ENCODE measurements around the gene SLC25A25. TPM values are rescaled to one million over a fixed set of nuclear protein-coding genes. Genes with fewer than 3 reads are reported as not detected.
A peak's percentile ranks its signal among the peaks of the same experiment; 100 is the strongest.

Gene SLC25A25
- total RNA-seq, 2 experiments from 2014 or later, result 16.9 to 17.7 TPM

- Mint-ChIP-seq H3K36me3 (ENCODE audit: low read depth) (no peaks in the 10 kb centered on the region), H3K4me3 (no peak overlapping the region), H3K4me1 (ENCODE audit: low read depth) (peaks cover 4% of the 10 kb centered on the region), H3K27ac (no peak overlapping the region), H3K9me3 (no peaks in the 10 kb centered on the region), H3K27me3 (no peaks in the 10 kb centered on the region)
- Histone ChIP-seq H3K27me3 (ENCODE audit: control insufficient read depth in 1 of 2, insufficient read depth in 2 of 2, low read length in 2 of 2) (no peaks in the 10 kb centered on the region), H3K4me1 (ENCODE audit: insufficient read depth, low read length) (no peaks in the 10 kb centered on the region), H3K4me3 (ENCODE audit: low read length) (no peak overlapping the region), H3K27ac (ENCODE audit: low read depth in 1 of 2, low read length in 2 of 2) (no peak overlapping the region), H3K36me3 (ENCODE audit: insufficient read depth, low read length) (no peaks in the 10 kb centered on the region), H3K9me3 (ENCODE audit: control insufficient read depth in 1 of 2, insufficient read depth in 1 of 2, low read length in 2 of 2) (no peaks in the 10 kb centered on the region)
- CTCF ChIA-PET, result interaction anchor here (1.1 kb wide), 1 partner anchor 107 kb away, joined by 3 read pairs; no protein-coding TSS in a partner anchor
- no peak for DNase-seq
- intact Hi-C loops (cut with DNase I, micrococcal nuclease), result loop anchor here in 1 of 2 experiments (10.0 kb wide), 1 partner anchor 55 kb away; no protein-coding TSS in a partner anchor
- ATAC-seq (ENCODE audit: poor library complexity), result no peak
- TF ChIP-seq CTCF (IDR thresholded peaks at IDR 0.05), result no peak
- POLR2A ChIA-PET, result interaction anchor here (1.9 kb wide), 1 partner anchor 18 kb away, joined by 8 read pairs; the partner anchor contains the start of genes NAIF1 and SLC25A25
Measured at GRCh38 chr9:128049843-128050242, 18.2 kb upstream of the SLC25A25 start.

- TF ChIP-seq CTCF (IDR thresholded peaks at IDR 0.05), result no peak
- no peaks in the 10 kb centered on the region for H3K36me3 ChIP-seq (ENCODE audit: insufficient read depth, low read length)
- DNase-seq (no peak), ATAC-seq (ENCODE audit: poor library complexity) (no peak)
- H3K9me3 ChIP-seq (ENCODE audit: control insufficient read depth in 1 of 2, insufficient read depth in 1 of 2, low read length in 2 of 2), result no peaks in the 10 kb centered on the region
- no peaks in the 10 kb centered on the region for H3K4me1 ChIP-seq (ENCODE audit: insufficient read depth, low read length)
- no peaks in the 10 kb centered on the region for H3K27me3 ChIP-seq (ENCODE audit: control insufficient read depth in 1 of 2, insufficient read depth in 2 of 2, low read length in 2 of 2)
- Mint-ChIP-seq H3K36me3 (ENCODE audit: low read depth) (no peaks in the 10 kb centered on the region), H3K9me3 (no peaks in the 10 kb centered on the region), H3K27ac (no peak overlapping the region), H3K4me3 (no peak overlapping the region), H3K4me1 (ENCODE audit: low read depth) (peaks cover 4% of the 10 kb centered on the region), H3K27me3 (no peaks in the 10 kb centered on the region)
- H3K4me3 ChIP-seq (ENCODE audit: low read length), result no peak overlapping the region
- no peak overlapping the region for H3K27ac ChIP-seq (ENCODE audit: low read depth in 1 of 2, low read length in 2 of 2)
- ChIA-PET POLR2A (interaction anchor here (1.0 to 1.1 kb wide), 2 partner anchors 15 to 23 kb away, joined by 4 read pairs; partner anchors contain the start of gene NAIF1), CTCF (interaction anchor here (2.0 kb wide), 1 partner anchor 65 kb away, joined by 5 read pairs; no protein-coding TSS in a partner anchor)
- intact Hi-C loops (cut with DNase I, micrococcal nuclease), result loop anchor here in 1 of 2 experiments (10.0 kb wide), 1 partner anchor 53 kb away; no protein-coding TSS in a partner anchor
Measured at GRCh38 chr9:128051932-128052709, 15.9 kb upstream of the SLC25A25 start.

GRCh38 chr9:128053560-128053959, 14.5 kb upstream of the SLC25A25 start:
- no peak overlapping the region for H3K27ac Mint-ChIP-seq
- ATAC-seq (ENCODE audit: poor library complexity), result no peak
- Histone ChIP-seq H3K4me3 (ENCODE audit: low read length) (no peak overlapping the region), H3K36me3 (ENCODE audit: insufficient read depth, low read length) (no peaks in the 10 kb centered on the region), H3K9me3 (ENCODE audit: control insufficient read depth in 1 of 2, insufficient read depth in 1 of 2, low read length in 2 of 2) (no peaks in the 10 kb centered on the region), H3K27ac (ENCODE audit: low read depth in 1 of 2, low read length in 2 of 2) (no peak overlapping the region), H3K4me1 (ENCODE audit: insufficient read depth, low read length) (no peaks in the 10 kb centered on the region), H3K27me3 (ENCODE audit: control insufficient read depth in 1 of 2, insufficient read depth in 2 of 2, low read length in 2 of 2) (no peaks in the 10 kb centered on the region)
- intact Hi-C loops (cut with DNase I, micrococcal nuclease), result loop anchor here in 1 of 2 experiments (10.0 kb wide), 1 partner anchor 51 kb away; no protein-coding TSS in a partner anchor
- ChIA-PET CTCF (no interaction called here), POLR2A (no interaction called here)
- peak in 2 of 14 experiments; percentile 59 to 66 for DNase-seq
- TF ChIP-seq CTCF (IDR thresholded peaks at IDR 0.05), result no peak
- no peaks in the 10 kb centered on the region for H3K9me3 Mint-ChIP-seq
- no peak overlapping the region for H3K4me3 Mint-ChIP-seq
- H3K27me3 Mint-ChIP-seq, result no peaks in the 10 kb centered on the region
- peaks cover 2% of the 10 kb centered on the region for H3K4me1 Mint-ChIP-seq (ENCODE audit: low read depth)
- no peaks in the 10 kb centered on the region for H3K36me3 Mint-ChIP-seq (ENCODE audit: low read depth)
